ENCODE measurements around the gene PPP1R13B.

GRCh38 chr14:103723748-103724081, 123.7 kb downstream of the PPP1R13B start:
- TF ChIP-seq POLR2A (IDR thresholded peaks at IDR 0.05; ENCODE audit: extremely low read depth, insufficient read length) (no peak), CTCF (IDR thresholded peaks at IDR 0.05; ENCODE audit: low read depth, low read length) (no peak), MYC (IDR thresholded peaks at IDR 0.05; ENCODE audit: low read depth, low read length) (no peak)

Data from NB4 (cell line).